K562 (cell line): ENCODE results near the gene GTPBP2. TPM values are rescaled to one million over a fixed set of nuclear protein-coding genes. Genes with fewer than 3 reads are reported as not detected.

Source experiments
- ARID4B ChIP-seq: sonication (generic); formaldehyde crosslinking; IDR thresholded peaks from 2 replicates; pipeline ENCODE4 v1.8.0; 2022; ENCODE audit warnings: mild to moderate bottlenecking, missing genetic modification reagents
- ASH1L ChIP-seq: fragments of 450-650 bp; IDR thresholded peaks from 2 replicates; pipeline ENCODE4 v1.6.1; 2018; ENCODE audit warnings: borderline replicate concordance, mild to moderate bottlenecking, low read depth; ENCODE audit not compliant: partially characterized antibody
- BRF1 ChIP-seq: IDR thresholded peaks from 3 replicates; pipeline ENCODE4 v1.6.1; 2011; ENCODE audit warnings: borderline replicate concordance, mild to moderate bottlenecking; ENCODE audit not compliant: insufficient read length; ENCODE audit errors: extremely low read depth
- CREB3L1 ChIP-seq: fragments of 450-650 bp; IDR thresholded peaks from 2 replicates; pipeline ENCODE4 v1.6.1; 2014; ENCODE audit warnings: low read depth, mild to moderate bottlenecking, moderate library complexity, borderline replicate concordance
- ELF1 ChIP-seq: fragments of 200-800 bp; sonication (Bioruptor generic); IDR thresholded peaks from 2 replicates; pipeline ENCODE4 v1.6.1; 2016; ENCODE audit warnings: missing genetic modification characterization, missing compliant biosample characterization
- ERF ChIP-seq: fragments of 450-650 bp; formaldehyde crosslinking; IDR thresholded peaks from 2 replicates; pipeline ENCODE4 v1.4.0; 2020; ENCODE audit warnings: mild to moderate bottlenecking, mixed read lengths
- GABPA ChIP-seq: fragments of 200-800 bp; sonication (Bioruptor generic); conservative IDR thresholded peaks from 2 replicates; pipeline ENCODE4 v1.6.1; 2016; ENCODE audit warnings: low read depth, missing genetic modification characterization, missing compliant biosample characterization
- HDAC6 ChIP-seq: IDR thresholded peaks from 2 replicates; pipeline ENCODE4 v1.6.1; 2012; ENCODE audit warnings: low read depth, mild to moderate bottlenecking, control low read depth, inconsistent platforms, low read length, moderate library complexity
- HNRNPLL ChIP-seq: fragments of 200-400 bp; formaldehyde crosslinking; IDR thresholded peaks from 2 replicates; pipeline ENCODE4 v1.6.1; 2017; ENCODE audit warnings: low read length, low read depth, mild to moderate bottlenecking; ENCODE audit not compliant: poor library complexity, severe bottlenecking
- MAFK ChIP-seq: IDR thresholded peaks from 2 replicates; pipeline ENCODE4 v1.6.1; 2011; ENCODE audit warnings: low read length, improper control_type of control experiment
- NBN ChIP-seq: fragments of 450-650 bp; IDR thresholded peaks from 2 replicates; pipeline ENCODE4 v1.6.1; 2016; ENCODE audit warnings: low read depth, mild to moderate bottlenecking
- NELFE ChIP-seq: IDR thresholded peaks from 2 replicates; pipeline ENCODE4 v1.6.1; 2011; ENCODE audit warnings: mild to moderate bottlenecking; ENCODE audit not compliant: insufficient read depth, insufficient read length
- POU5F1 ChIP-seq: fragments of 150-350 bp; IDR thresholded peaks from 2 replicates; pipeline ENCODE4 v1.6.1; 2014; ENCODE audit warnings: borderline replicate concordance, low read length, low read depth, mild to moderate bottlenecking; ENCODE audit not compliant: partially characterized antibody
- SAFB2 ChIP-seq: fragments of 200-400 bp; formaldehyde crosslinking; IDR thresholded peaks from 2 replicates; pipeline ENCODE4 v1.6.1; 2018; ENCODE audit warnings: borderline replicate concordance, low read length, low read depth, moderate library complexity; ENCODE audit not compliant: severe bottlenecking
- SIRT6 ChIP-seq: IDR thresholded peaks from one replicate; pipeline ENCODE4 v1.6.1; 2012; ENCODE audit warnings: low read depth, mild to moderate bottlenecking, control low read depth, inconsistent platforms, low read length, moderate library complexity
- TFAM ChIP-seq: fragments of 250-450 bp; sonication (Bioruptor Pico); conservative IDR thresholded peaks from 2 replicates; pipeline ENCODE4 v1.5.0; 2021; ENCODE audit warnings: mild to moderate bottlenecking, moderate library complexity
- TRIM28 ChIP-seq: fragments of 450-650 bp; IDR thresholded peaks from 2 replicates; pipeline ENCODE4 v1.6.1; 2017
- U2AF2 ChIP-seq: fragments of 200-400 bp; formaldehyde crosslinking; optimal IDR thresholded peaks from 2 replicates; pipeline ENCODE3; 2017; ENCODE audit warnings: low read depth, mild to moderate bottlenecking, low read length
- ZKSCAN1 ChIP-seq: fragments of 150-350 bp; IDR thresholded peaks from 2 replicates; pipeline ENCODE4 v1.6.1; 2016; ENCODE audit warnings: low read depth, low read length
- ZNF232 ChIP-seq: sonication (generic); formaldehyde crosslinking; IDR thresholded peaks from 2 replicates; pipeline ENCODE4 v1.8.0; 2022; ENCODE audit warnings: mild to moderate bottlenecking, missing genetic modification reagents
- ZNF347 ChIP-seq: fragments of 450-650 bp; formaldehyde crosslinking; IDR thresholded peaks from 2 replicates; pipeline ENCODE4 v1.4.0; 2020; ENCODE audit warnings: low read depth, mild to moderate bottlenecking, moderate library complexity
- ZNF431 ChIP-seq: sonication (generic); formaldehyde crosslinking; IDR thresholded peaks from 2 replicates; pipeline ENCODE4 v1.8.0; 2022; ENCODE audit warnings: mild to moderate bottlenecking, missing genetic modification reagents
- ZNF511 ChIP-seq: sonication (generic); formaldehyde crosslinking; IDR thresholded peaks from 2 replicates; pipeline ENCODE4 v1.8.0; 2022; ENCODE audit warnings: mild to moderate bottlenecking, missing genetic modification reagents
- ZNF589 ChIP-seq: fragments of 200-800 bp; sonication (Bioruptor generic); IDR thresholded peaks from 2 replicates; pipeline ENCODE4 v1.6.1; 2016; ENCODE audit warnings: low read depth, missing genetic modification characterization, missing compliant biosample characterization
- polyA plus RNA-seq, 8 experiments: library from polyadenylated mRNA; depleted of rRNA in 4 of 8; stranded (reverse) in 5 of 8; unstranded in 3 of 8; fragments of >200 nt; fragmentation: Nextera tagmentation in 2 of 8; fragmentation: Illumina TruSeq in 1 of 8; extraction: Ambion mirVana in 2 of 8; extraction: Trizol in 1 of 8; gene quantifications; 2 replicates each; pipeline versions ENCODE4 v1.2.1 to v1.2.3, GENCODE V29; 2011 to 2014; ENCODE audit warnings: inconsistent platforms in 1 of 8, missing spikeins in 1 of 8
- total RNA-seq, 7 experiments: library from RNA; depleted of rRNA in 6 of 7; stranded (reverse); fragments of >200 nt in 6 of 7; fragmentation: Illumina TruSeq in 2 of 7; extraction: Trizol in 2 of 7; gene quantifications; 2 replicates each; pipeline versions ENCODE4 v1.2.1 to v1.2.3, GENCODE V29; 2011 to 2021; ENCODE audit warnings: low replicate concordance in 1 of 7

The GTPBP2 gene
- total and polyA plus RNA-seq, 9 of the 15 experiments (the other 6 are each of a cell fraction or from before 2014, with no cell fraction given): 48.4 to 196 (median 111) TPM

GRCh38 chr6:43570876-43571441, 58.1 kb downstream of the GTPBP2 start (continued):
- no peak for TF ChIP-seq ZNF511 (CRISPR knock-in tag)
- TF ChIP-seq CREB3L1: no peak
- peak; percentile 77; the same call in 1 of the 2 replicates for TF ChIP-seq NBN
- no peak; the same call in 1 of the 2 replicates for TF ChIP-seq TRIM28
- peak; percentile 73 for TF ChIP-seq GABPA
- no peak for TF ChIP-seq ZNF232 (CRISPR knock-in tag)
- no peak for TF ChIP-seq SAFB2
- no peak for TF ChIP-seq BRF1
- TF ChIP-seq HDAC6: no peak
- TF ChIP-seq MAFK: peak; percentile 53
- no peak for TF ChIP-seq ASH1L
- no peak for TF ChIP-seq POU5F1
- TF ChIP-seq ZNF431: 0 out of 2 replicates have a peak, but pooled peaks have one; percentile 14
- TF ChIP-seq ZKSCAN1: no peak
- TF ChIP-seq TFAM: no peak
- TF ChIP-seq ERF (CRISPR knock-in tag): no peak
- TF ChIP-seq HNRNPLL: no peak
- no peak for TF ChIP-seq ZNF347 (CRISPR knock-in tag)
- no peak for TF ChIP-seq ARID4B (CRISPR knock-in tag)
- peak; percentile 98 for TF ChIP-seq ZNF589 (CRISPR knock-in tag)
- no peak for TF ChIP-seq ELF1
- TF ChIP-seq SIRT6: no peak
- TF ChIP-seq U2AF2: no peak
- TF ChIP-seq NELFE: no peak
